Activated T-cell treated with anti-CD3 and anti-CD28 coated beads, Interleukin-2, amount 50 U/mL, for 4 hours (primary cell): ENCODE results near the gene IL17RE. TPM values are rescaled to one million over a fixed set of nuclear protein-coding genes. Genes with fewer than 3 reads are reported as not detected.
"Not testable (repeated sequence)": the region's sequence is repeated elsewhere in the genome, so short reads cannot be mapped to it uniquely, and the experiment has no call there.

ENCODE experiments used
- ATAC-seq, 2 donors: fragments of 200-7000 bp; cut with Tn5 transposase; one replicate each; pipeline ENCODE4 v1.10.0; 2021
- DNase-seq: peaks from one replicate; pipeline ENCODE4 v3.0.0-alpha.2; 2020
- H3K27me3 Mint-ChIP-seq: one replicate; pipeline ENCODE4 v1.8.0; 2021; ENCODE audit warnings: low read depth, mixed read lengths
- H3K36me3 Mint-ChIP-seq: one replicate; pipeline ENCODE4 v1.8.0; 2022; ENCODE audit warnings: mixed read lengths; ENCODE audit not compliant: insufficient read depth
- H3K4me1 Mint-ChIP-seq: one replicate; pipeline ENCODE4 v1.8.0; 2021; ENCODE audit warnings: low read depth, mixed read lengths
- H3K4me3 Mint-ChIP-seq: one replicate; pipeline ENCODE4 v1.8.0; 2021; ENCODE audit warnings: mild to moderate bottlenecking, moderate library complexity, mixed read lengths
- H3K9me3 Mint-ChIP-seq: one replicate; pipeline ENCODE4 v1.8.0; 2021; ENCODE audit warnings: mixed read lengths
- total RNA-seq, 3 donors: library from RNA; stranded (reverse); gene quantifications; one replicate each; pipeline ENCODE4 v1.2.1, GENCODE V29; 2021

IL17RE gene
- under 1 TPM; 0.47 to 0.73 (median 0.61) TPM for total RNA-seq

DNA sequence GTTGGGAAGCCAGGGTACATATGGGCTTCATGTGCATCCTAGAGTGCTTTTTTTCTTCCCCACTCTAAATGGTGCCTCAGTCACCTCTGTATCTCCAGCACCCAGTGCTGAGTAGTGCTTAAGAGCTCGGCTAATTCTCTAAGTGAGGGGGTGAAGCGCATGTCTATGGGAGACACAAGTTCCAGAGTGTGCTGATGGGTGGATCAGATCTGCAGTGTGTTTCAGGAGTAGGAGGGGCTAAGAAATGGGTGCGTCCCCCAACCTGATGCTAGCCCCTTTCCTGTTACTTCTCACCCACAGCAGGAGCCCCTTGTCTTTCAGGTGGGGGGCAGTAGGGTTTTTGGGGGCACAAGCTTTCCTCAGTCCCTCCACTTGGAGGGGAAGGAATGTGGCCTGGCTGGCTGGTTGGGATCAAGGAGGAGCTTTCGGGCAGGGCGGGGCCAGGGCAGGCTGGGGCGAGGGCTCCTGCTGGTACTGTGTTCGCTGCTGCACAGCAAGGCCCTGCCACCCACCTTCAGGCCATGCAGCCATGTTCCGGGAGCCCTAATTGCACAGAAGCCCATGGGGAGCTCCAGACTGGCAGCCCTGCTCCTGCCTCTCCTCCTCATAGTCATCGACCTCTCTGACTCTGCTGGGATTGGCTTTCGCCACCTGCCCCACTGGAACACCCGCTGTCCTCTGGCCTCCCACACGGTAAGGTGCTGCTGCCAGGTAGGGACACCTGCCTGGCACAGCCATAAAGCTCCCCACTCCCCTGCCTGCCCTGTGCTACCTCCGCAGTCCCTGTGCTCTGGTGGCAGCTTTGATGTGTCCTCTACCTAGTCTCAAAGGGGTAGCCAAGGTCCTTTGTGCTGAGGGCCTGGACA lies at the start of gene IL17RE:
IL17RE (plus strand) TSS at position 477 of the 866 bp plus-strand sequence; CDS start at position 562, 85 bp downstream.
- ATAC-seq (peak; percentile 41 to 74), DNase-seq (no peak)
- Mint-ChIP-seq H3K4me1 (peaks cover 36% of the 10 kb centered on the region), H3K36me3 (no peaks in the 10 kb centered on the region), H3K4me3 (peak within 1 kb of the TSS; percentile 53), H3K27me3 (no peaks in the 10 kb centered on the region), H3K9me3 (no peaks in the 10 kb centered on the region)

DNA sequence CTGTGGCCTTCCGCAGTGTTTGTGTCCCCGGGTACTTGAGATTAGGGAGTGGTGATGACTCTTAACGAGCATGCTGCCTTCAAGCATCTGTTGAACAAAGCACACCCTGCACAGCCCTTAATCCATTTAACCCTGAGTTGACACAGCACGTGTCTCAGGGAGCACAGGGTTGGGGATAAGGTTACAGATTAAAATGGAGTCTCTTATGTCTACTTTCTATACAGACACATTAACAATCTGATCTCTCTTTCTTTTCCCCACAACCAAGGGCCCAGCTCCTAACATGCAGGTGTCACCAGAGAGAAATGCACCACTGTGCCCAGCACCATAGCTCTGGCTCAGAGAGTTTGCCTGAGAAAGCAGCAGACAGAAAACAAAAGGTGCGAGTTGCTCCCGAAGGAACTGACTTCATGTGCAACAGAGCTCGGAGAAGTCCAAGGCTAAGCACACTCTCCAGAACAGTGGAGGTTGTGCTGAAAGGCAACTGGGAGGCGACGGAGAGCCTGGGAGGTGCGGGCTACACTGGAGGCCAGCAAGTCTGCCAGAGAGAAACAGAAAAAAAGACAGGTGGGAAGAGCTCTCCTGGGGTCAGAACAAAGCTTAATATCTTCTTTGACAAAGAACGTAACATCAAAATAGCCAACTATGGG lies 48.2 kb upstream of the IL17RE start:
- H3K4me3 Mint-ChIP-seq, DNase-seq, ATAC-seq, H3K9me3 Mint-ChIP-seq, H3K4me1 Mint-ChIP-seq, H3K27me3 Mint-ChIP-seq, H3K36me3 Mint-ChIP-seq: not testable (repeated sequence)

DNA sequence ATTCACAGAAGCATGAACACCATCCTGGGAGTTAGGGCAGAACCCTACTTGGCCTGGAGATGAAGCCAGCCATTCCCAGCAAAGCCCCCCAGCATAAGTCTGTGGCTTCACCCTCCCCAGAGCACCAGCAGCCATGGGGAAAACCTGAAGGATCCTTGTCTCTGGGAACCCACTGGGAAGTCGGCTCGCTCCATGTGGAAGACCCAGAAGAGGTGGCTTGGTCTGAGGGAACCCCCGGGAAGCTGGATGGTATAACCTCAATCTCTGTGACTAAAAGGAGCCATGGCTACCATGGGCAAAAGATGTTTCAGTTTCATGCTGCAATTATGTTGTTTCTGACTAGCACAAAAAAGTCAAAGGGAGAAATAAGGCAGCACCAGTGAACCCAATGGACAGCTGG lies 47.1 kb upstream of the IL17RE start:
- Mint-ChIP-seq H3K36me3 (no peaks in the 10 kb centered on the region), H3K27me3 (no peaks in the 10 kb centered on the region), H3K9me3 (no peaks in the 10 kb centered on the region), H3K4me3 (no peak overlapping the region), H3K4me1 (peaks cover 7% of the 10 kb centered on the region)
- ATAC-seq (no peak), DNase-seq (no peak)

GRCh38 chr3:9859530-9860025 lies 43.1 kb upstream of the IL17RE start:
- Mint-ChIP-seq H3K4me3 (no peak overlapping the region), H3K4me1 (peaks cover 4% of the 10 kb centered on the region), H3K9me3 (no peaks in the 10 kb centered on the region), H3K27me3 (peaks cover 10% of the 10 kb centered on the region), H3K36me3 (no peaks in the 10 kb centered on the region)
- DNase-seq (no peak), ATAC-seq (no peak)

DNA sequence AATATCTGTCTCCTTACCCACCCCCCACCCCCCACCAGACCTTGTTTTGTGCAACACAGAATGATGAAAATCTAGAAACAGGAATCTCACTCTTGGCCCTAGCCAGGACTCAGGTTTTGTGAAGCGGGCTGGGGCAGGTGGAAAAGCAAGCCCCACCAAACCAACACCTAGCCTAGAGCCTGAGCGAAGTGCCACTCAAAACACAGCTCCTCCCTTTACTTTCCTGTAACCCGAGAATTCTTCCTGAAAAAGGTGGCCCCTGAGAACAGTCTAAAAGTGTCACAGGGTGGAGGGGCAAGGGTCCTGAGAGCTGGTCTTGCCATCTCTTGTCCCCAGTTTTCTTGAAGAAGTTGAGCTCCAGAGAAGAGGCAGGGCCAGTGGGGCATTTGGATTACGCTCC lies 41.4 kb upstream of the IL17RE start:
- Mint-ChIP-seq H3K9me3 (no peaks in the 10 kb centered on the region), H3K36me3 (no peaks in the 10 kb centered on the region), H3K4me1 (peaks cover 2% of the 10 kb centered on the region), H3K4me3 (no peak overlapping the region), H3K27me3 (peaks cover 10% of the 10 kb centered on the region)
- DNase-seq: no peak
- ATAC-seq: no peak

- ATAC-seq (no peak), DNase-seq (no peak)
- Mint-ChIP-seq H3K36me3 (no peaks in the 10 kb centered on the region), H3K9me3 (no peaks in the 10 kb centered on the region), H3K4me3 (no peak overlapping the region), H3K4me1 (peaks cover 2% of the 10 kb centered on the region), H3K27me3 (peaks cover 10% of the 10 kb centered on the region)
Observed at GRCh38 chr3:9861626-9862130, 41.0 kb upstream of the IL17RE start.

- DNase-seq (peak; percentile 27), ATAC-seq (peak; percentile 85 to 91)
- H3K9me3 Mint-ChIP-seq: no peaks in the 10 kb centered on the region
- H3K4me1 Mint-ChIP-seq: peaks cover 2% of the 10 kb centered on the region
- H3K27me3 Mint-ChIP-seq: peaks cover 10% of the 10 kb centered on the region
- H3K4me3 Mint-ChIP-seq: no peak overlapping the region
- H3K36me3 Mint-ChIP-seq: no peaks in the 10 kb centered on the region
Observed at GRCh38 chr3:9862391-9863057, 40.1 kb upstream of the IL17RE start.

- Mint-ChIP-seq H3K4me3 (no peak overlapping the region), H3K4me1 (peaks cover 2% of the 10 kb centered on the region), H3K9me3 (no peaks in the 10 kb centered on the region), H3K36me3 (no peaks in the 10 kb centered on the region), H3K27me3 (peaks cover 10% of the 10 kb centered on the region)
- peak in 1 of 2 donors; percentile 16 for ATAC-seq
- DNase-seq: no peak
Observed at GRCh38 chr3:9863058-9863772, 39.4 kb upstream of the IL17RE start.

GRCh38 chr3:9864200-9864927 lies 38.3 kb upstream of the IL17RE start:
- Mint-ChIP-seq H3K36me3 (no peaks in the 10 kb centered on the region), H3K9me3 (no peaks in the 10 kb centered on the region), H3K4me3 (no peak overlapping the region), H3K27me3 (peaks cover 10% of the 10 kb centered on the region), H3K4me1 (peaks cover 2% of the 10 kb centered on the region)
- no peak for DNase-seq
- no peak for ATAC-seq

GRCh38 chr3:9865125-9865637 lies 37.5 kb upstream of the IL17RE start:
- H3K36me3 Mint-ChIP-seq, H3K4me3 Mint-ChIP-seq, H3K4me1 Mint-ChIP-seq, DNase-seq, ATAC-seq, H3K9me3 Mint-ChIP-seq, H3K27me3 Mint-ChIP-seq: not testable (repeated sequence)

- Mint-ChIP-seq H3K4me3 (no peak overlapping the region), H3K36me3 (no peaks in the 10 kb centered on the region), H3K4me1 (peaks cover 2% of the 10 kb centered on the region), H3K27me3 (peaks cover 10% of the 10 kb centered on the region), H3K9me3 (no peaks in the 10 kb centered on the region)
- ATAC-seq (no peak), DNase-seq (no peak)
Observed at GRCh38 chr3:9866639-9867038, 36.0 kb upstream of the IL17RE start.

DNA sequence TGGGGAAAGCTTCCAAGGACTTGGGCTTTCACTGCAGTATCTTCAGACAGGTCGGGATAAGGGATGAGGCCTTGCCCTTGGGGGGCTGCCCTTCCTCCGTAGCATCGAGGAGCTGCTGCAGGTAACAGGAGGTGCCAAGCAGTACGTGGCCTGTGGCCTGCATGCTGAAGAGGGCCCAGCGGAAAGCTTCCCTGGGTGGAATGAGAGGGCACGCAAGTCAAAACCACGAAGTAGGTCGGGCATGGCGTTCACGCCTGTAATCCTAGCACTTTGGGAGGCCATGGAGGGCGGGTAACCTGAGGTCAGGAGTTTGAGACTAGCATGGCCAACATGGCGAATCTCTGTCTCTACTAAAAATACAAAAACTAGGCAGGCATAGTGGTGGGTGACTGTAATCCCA lies 35.5 kb upstream of the IL17RE start:
- peaks cover 2% of the 10 kb centered on the region for H3K4me1 Mint-ChIP-seq
- H3K27me3 Mint-ChIP-seq: peaks cover 7% of the 10 kb centered on the region
- H3K9me3 Mint-ChIP-seq: no peaks in the 10 kb centered on the region
- no peaks in the 10 kb centered on the region for H3K36me3 Mint-ChIP-seq
- no peak overlapping the region for H3K4me3 Mint-ChIP-seq
- ATAC-seq (no peak), DNase-seq (no peak)

DNA sequence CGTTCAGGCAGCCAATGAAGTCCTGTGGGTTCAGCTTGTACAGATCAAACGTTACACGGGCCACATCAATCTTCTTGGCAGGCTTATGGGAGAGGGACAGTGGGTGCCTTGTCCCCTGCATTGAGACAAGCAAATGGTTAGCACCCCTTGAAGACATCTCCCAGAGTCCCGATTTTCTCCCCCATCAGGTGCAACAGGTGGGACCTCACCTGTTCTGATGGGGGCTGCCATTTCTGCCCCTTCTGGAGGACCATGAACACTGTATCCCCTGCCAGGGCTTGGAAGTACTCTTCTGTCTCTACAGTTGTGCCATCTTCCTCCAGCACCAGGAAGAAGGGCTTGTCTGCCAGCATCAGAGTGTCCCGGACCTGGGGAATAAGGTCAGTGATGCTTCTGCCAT lies 32.7 kb upstream of the IL17RE start:
- Mint-ChIP-seq H3K4me1 (no peaks in the 10 kb centered on the region), H3K36me3 (no peaks in the 10 kb centered on the region)

More for the DNA sequence above, 32.7 kb upstream of the IL17RE start:
- Mint-ChIP-seq H3K9me3 (no peaks in the 10 kb centered on the region), H3K27me3 (no peaks in the 10 kb centered on the region), H3K4me3 (no peak overlapping the region)
- ATAC-seq: no peak
- DNase-seq: no peak
